Esophagus muscularis mucosa (tissue), 4 donors: ENCODE measurements around the gene SLC26A5.

ENCODE experiments used
- EP300 ChIP-seq: sonication (generic); formaldehyde crosslinking; IDR thresholded peaks from one replicate; pipeline ENCODE4 v1.6.1; 2017; ENCODE audit warnings: antibody characterized with exemption
- POLR2A ChIP-seq: fragments of 450-650 bp; IDR thresholded peaks from one replicate; pipeline ENCODE4 v1.6.1; 2017; ENCODE audit warnings: antibody characterized with exemption, moderate library complexity, mild to moderate bottlenecking, low read depth
- POLR2AphosphoS5 ChIP-seq, 2 donors: sonication (generic); formaldehyde crosslinking; IDR thresholded peaks; one replicate each; pipeline ENCODE4 v1.6.1; 2017; ENCODE audit warnings: antibody characterized with exemption in 2 of 2
- TF ChIP-seq, protein P1 (sequence below), 3 experiments: fragments of 200-600 bp in 2 of 3; fragments of 450-650 bp in 1 of 3; sonication (generic) in 2 of 3; IDR thresholded peaks; one replicate each; pipeline ENCODE4 v1.5.1; 2017 to 2019; ENCODE audit warnings: antibody characterized with exemption in 3 of 3, mild to moderate bottlenecking in 2 of 3, moderate library complexity in 1 of 3

DNA sequence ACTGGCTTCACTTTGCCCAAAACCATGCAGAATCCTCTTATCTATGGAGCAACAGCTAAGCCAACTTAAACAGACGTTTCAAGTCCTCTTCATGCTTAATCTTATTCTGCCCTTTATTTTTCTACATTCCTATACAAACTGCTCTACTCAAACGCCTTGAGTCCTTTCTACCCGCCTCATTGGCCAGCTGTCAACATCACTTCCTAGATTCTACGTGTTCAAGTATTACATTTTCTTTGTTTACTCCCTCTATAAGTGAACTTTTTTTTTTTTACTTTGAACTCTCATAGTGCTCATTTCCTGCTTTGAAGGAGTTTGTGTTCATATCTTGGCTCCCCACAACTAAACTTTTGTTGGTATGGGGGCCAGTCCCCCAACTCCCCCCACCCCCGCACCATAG, 28.9 kb upstream of the SLC26A5 start:
- TF ChIP-seq POLR2AphosphoS5 (IDR thresholded peaks at IDR 0.05) (no peak), POLR2A (no peak), EP300 (no peak)
- TF ChIP-seq, protein P1, sequence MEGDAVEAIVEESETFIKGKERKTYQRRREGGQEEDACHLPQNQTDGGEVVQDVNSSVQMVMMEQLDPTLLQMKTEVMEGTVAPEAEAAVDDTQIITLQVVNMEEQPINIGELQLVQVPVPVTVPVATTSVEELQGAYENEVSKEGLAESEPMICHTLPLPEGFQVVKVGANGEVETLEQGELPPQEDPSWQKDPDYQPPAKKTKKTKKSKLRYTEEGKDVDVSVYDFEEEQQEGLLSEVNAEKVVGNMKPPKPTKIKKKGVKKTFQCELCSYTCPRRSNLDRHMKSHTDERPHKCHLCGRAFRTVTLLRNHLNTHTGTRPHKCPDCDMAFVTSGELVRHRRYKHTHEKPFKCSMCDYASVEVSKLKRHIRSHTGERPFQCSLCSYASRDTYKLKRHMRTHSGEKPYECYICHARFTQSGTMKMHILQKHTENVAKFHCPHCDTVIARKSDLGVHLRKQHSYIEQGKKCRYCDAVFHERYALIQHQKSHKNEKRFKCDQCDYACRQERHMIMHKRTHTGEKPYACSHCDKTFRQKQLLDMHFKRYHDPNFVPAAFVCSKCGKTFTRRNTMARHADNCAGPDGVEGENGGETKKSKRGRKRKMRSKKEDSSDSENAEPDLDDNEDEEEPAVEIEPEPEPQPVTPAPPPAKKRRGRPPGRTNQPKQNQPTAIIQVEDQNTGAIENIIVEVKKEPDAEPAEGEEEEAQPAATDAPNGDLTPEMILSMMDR (IDR thresholded peaks at IDR 0.05) = no peak
